SH-SY5Y (cell line): ENCODE data around the gene NTM.

Experiments
- GATA2 ChIP-seq: IDR thresholded peaks from 2 replicates; pipeline ENCODE4 v1.6.1; 2011; ENCODE audit warnings: mild to moderate bottlenecking, low read depth, low read length
- GATA3 ChIP-seq: IDR thresholded peaks from 2 replicates; pipeline ENCODE4 v1.6.1; 2011; ENCODE audit warnings: low read depth, mild to moderate bottlenecking, low read length, moderate library complexity

- TF ChIP-seq GATA2 (no peak), GATA3 (no peak)
These were observed 116.7 kb downstream of the NTM start for GRCh38 chr11:131486937-131487635.
